ENCODE data around the gene AUTS2.

DNA sequence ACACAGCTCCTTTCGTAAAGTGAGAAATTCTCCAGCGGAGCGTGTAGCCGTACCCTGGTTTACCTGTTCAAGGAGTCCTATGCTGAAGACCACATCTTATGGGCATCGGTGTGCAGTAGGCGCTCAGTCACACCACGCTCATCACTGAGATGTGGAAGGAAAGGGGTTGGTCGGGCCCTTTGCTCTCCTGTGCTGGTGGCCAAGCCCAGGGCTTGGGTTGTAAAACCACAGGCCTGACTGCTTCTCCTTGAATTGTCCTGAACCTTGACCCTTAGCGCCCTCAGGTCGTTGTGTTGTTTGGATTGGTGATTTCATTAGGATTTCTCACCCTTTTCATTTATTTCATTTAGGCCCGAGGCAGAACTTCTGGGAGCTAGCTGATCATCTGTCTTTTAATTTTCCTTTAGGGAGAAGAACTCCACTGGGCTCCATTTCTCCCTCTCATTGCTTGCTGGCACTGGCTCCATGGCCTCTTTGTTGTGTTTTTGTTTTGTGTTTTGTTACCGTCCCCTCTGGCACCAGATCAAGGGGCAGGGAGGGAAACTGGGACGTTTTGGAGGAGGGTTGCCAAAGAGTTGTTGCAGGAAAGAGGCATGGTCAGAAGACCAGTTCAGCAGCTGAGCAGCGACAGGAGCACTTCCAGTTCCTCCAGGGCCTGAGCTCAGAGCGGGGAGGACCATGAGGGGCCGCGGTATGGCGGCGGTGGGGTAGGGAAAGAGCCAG lies 1022.2 kb downstream of the AUTS2 start:
- TF ChIP-seq, protein P1, sequence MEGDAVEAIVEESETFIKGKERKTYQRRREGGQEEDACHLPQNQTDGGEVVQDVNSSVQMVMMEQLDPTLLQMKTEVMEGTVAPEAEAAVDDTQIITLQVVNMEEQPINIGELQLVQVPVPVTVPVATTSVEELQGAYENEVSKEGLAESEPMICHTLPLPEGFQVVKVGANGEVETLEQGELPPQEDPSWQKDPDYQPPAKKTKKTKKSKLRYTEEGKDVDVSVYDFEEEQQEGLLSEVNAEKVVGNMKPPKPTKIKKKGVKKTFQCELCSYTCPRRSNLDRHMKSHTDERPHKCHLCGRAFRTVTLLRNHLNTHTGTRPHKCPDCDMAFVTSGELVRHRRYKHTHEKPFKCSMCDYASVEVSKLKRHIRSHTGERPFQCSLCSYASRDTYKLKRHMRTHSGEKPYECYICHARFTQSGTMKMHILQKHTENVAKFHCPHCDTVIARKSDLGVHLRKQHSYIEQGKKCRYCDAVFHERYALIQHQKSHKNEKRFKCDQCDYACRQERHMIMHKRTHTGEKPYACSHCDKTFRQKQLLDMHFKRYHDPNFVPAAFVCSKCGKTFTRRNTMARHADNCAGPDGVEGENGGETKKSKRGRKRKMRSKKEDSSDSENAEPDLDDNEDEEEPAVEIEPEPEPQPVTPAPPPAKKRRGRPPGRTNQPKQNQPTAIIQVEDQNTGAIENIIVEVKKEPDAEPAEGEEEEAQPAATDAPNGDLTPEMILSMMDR (IDR thresholded peaks at IDR 0.05; ENCODE audit: poor library complexity, severe bottlenecking): no peak
- TF ChIP-seq POLR2AphosphoS5 (IDR thresholded peaks at IDR 0.05) (no peak), RAD21 (conservative IDR thresholded peaks at IDR 0.05) (no peak)
